ENCODE results near the gene TENM3.

The TENM3 gene

DNA sequence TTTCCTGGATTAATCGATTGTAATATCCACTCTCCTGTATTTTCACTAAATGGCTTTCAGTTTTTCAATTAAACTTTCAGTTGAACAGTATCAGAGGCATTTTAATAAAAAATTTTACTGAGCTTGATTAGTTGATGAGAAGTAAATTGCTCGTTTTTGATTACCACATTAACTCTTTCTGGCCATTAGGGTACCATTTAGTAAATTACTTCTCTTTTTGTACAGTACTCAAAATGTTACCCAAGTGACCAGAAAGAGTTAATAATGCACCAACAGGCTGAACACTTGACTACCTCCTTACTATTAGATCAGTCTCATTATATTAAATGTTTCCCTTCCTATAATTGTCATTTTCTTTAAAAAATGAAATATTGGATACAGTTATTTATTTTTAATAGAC lies 289.2 kb downstream of the TENM3 start:
- DNase-seq, result no peak

DNA sequence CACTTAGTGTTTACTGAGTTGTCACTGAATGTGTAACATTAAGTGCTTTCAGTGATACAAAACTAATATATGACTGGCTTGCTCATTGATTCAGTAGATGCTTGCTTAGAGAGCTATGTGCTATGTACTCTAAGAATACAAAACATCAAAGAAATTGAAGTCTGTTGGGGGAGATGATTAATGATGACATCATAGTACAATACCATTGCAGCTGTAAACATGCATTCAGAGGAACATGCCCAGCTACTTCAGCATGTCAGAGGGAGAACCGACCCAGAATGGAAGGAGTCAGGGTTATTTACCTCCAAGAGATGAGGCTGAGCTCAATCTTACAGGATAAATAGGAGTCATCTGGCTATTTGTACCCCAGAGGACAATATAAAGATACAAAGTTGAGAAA lies 290.8 kb downstream of the TENM3 start:
- peak; percentile 10 for DNase-seq

DNA sequence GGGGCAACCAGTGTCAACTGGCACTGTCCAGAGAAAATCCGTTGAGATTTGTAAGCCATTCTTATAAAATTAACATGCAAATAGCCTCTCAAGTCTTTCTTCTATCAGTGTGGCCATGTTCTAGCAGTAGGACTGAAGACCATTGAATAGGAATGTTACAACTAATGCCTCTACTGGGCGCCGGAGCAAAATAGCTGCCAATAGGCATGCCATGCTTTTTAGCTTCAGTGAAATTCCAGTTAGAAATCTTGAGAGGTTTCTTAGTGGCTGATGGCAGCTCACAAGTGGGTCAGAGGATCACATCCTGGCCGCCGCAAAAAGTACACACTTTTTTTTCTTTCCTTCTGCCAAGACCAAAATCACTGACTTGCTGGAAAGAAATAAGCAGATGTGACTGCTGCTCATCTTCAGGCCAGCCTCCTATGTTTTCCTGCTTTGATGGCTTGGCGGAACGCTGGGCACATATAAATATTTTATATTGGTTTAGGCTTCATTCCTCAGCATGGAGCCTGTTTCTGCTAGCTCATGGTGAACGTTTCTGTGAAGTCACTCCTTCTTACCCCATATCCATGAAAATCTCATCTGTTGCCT lies 293.1 kb downstream of the TENM3 start:
- no peak for DNase-seq

DNA sequence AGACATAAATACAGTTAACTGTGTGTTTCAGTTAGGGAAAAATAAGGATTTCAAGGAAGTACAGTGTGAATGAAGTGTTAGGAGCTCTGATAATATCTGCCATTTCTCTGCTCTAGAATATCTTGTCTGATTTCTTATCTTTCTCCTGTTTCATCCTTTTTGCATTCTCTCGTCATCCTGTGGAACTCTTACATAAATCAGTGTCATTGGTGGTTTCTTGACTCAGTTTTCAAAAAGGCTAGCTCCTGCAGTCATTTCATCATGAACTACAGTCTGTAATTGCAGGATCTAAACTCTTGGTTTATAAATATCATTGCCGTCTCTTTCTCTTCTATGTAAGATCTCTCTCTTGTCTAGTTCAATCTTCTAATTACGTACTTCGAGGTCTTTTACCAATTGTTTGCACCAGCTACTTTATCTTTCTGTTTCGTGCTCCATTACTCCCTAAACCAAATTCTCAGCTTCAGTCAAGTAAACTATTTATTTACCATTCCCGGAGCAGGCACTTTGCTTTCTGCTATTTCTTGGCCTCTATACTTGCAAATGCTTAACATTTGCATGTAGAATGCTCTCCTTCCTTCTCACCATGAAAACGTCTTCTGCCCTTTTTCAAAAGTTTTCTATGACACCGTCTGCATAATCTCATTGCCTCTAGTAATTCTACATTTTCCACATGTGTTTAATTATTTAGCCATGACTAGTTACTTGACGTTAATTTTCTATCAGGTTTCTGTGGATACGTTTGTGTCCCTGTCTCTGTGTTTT lies 294.0 kb downstream of the TENM3 start:
- peak; percentile 16 for DNase-seq

DNA sequence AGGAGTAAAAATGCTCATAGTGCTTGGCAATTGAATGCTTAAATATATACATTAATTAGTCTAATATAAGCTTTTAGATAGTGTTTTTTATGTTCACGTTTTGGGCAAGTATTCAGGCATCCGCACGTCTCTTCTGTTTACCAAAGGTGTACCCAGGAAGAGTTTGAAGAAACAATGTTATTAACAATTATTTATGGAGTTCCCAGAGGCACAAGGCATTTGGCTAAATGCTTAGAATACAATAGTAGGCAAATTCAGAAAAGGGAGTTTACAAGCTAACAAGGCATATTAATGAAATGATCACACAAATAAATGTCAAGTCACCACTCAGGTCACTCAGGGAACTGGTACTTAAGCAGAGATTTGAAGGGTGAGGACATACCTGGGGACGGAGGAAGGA lies 294.8 kb downstream of the TENM3 start:
- no peak for DNase-seq

DNA sequence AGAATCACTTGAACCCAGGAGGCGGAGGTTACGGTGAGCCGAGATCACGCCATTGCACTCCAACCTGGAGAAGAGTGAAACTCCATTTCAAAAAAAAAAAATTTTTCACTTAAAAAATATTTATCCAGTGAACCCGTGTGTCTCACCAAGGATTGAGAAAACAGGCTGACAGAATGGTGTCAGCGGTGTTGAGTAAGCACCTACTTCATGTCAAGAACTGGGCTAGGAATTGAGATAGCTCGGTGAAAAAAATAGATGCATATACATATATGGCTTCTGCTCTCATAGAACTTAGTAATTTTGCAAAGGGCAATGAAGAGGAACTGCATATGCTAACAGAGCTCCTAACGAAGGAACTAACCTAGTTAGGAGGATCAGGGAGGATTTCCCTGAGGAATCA lies 297.3 kb downstream of the TENM3 start:
- DNase-seq, result no peak

DNA sequence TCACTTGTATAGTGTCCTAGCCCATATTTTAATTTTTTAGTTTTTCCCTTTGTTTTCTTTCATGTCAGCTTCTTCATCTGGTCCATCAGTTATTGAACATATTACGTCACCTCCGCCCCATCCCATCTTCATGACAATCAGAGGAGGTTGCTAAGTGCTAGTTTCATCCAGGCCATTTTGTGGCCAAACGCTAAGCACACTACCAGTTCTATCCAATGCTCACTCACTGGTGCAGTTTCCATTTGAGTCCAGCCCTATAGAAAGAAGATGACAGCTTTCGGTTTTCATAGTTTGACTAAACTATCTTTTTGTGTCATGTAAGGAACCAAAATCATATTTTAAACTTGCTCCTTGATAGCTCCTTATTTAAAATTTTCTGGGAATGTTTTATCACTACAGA lies 304.2 kb downstream of the TENM3 start:
- DNase-seq, result no peak

DNA sequence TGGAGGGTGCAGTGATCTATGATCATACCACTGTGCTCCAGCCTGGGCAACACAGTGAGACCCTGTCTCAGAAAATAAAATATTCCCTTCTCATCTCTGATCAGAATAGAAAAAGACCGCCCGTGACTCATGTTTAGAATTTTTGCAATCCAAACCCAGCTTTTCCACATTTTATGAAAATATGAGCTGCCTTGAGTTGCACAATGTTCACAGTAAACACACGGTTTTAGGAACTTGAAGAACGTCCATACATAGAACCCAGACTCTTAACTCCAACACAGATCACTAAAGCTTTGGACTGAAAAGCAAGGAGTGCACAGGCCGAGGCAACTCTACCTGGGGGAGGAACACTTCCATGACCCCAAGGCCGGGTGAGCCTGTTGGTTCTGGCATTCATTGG lies 305.0 kb downstream of the TENM3 start:
- DNase-seq, result no peak

DNA sequence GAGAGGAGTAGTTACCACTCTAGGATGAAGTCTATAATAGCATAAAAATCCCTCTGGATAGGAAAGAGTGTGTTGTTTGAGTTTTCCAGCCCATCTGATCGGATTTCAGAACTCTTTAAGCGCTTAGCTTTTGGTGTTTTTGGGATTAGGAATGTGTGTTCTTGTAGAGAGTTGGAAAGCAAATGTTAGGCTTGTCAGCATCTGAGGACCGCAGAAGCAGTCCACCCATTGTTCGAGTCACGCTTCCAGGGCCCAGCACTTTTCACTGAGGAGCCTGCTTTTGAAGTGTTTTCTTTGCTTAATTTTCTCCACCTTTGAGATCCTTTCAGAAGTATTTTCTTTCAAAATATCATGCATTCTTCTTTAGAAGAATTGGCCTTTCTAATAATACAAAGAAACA lies 306.2 kb downstream of the TENM3 start:
- no peak for DNase-seq

DNA sequence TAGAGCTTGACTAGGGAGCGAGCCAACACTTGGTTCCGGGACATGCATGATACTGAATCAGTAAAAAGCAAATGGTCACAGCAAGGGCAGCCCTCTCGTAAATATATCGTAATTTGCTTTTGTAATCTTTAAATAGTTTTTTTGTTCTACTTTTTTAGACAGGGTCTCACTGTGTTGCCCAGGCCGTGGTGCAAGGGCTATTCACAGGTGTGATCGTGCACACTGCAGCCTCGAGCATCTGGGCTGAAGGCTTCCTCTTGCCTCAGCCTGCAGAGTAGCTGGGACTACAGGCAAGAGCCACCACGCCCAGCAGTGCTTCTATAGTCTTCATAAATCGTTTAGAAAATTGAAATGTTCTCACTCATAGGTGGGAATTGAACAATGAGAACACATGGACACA lies 309.7 kb downstream of the TENM3 start:
- no peak for DNase-seq

DNA sequence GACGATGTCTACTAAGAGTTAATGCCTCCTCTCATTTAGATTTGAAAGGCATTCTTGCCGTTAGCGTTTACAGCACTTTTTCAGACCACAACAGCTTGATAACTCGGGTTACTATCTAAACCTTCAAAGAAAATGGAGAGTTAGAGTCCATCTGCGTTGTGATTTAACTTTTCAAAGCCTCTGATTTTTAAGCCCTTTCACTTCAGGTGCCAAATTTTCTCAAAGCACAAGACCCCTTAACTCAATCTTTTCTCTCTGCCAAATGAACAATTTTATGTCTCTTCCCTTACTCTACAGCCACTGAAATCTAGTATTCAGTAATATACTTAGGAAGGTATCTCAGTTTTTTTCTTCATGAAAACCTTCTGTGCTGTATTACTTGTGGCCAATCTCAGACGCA lies 310.5 kb downstream of the TENM3 start:
- peak; percentile 14 for DNase-seq

DNA sequence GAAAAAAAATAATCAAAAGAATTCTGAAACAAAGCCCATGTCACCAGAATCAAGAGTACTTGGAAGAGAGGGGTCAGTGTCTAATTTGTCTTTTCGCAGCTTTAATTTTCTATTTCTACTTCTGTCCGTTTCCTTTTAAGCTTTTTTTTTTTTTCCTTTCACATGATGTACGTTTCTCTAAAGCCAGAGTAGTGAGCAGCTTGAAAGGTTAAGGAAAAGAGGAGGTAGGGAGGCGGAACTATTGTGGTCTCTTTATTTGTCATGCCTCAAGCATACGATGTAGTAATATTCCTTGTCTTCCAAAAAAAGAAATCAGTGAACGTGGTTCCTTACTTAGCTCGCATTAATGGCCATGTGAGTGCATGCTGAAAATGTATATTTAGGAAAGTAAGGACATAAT lies 311.5 kb downstream of the TENM3 start:
- peak; percentile 68 for DNase-seq

DNA sequence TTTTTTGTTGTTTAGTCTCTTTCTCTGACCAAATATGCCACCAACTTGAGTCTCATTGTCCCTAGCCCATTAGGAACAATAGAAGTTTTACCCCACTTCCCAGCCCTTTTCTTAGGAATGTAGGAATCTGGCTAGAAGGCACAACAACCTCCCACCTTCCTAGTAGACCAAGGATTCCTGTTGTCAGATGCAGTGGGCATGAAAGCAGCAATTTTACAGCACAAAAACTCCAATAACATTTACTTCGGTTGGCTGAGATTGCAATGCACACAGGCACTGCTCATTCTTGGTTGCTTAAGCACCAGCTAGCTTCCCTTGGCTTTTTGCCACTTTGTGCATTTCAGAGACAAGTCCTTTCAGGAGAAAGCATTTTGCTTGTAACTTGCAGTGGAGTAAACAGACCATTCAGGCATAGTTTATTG lies 312.8 kb downstream of the TENM3 start:
- DNase-seq, result peak; percentile 95

DNA sequence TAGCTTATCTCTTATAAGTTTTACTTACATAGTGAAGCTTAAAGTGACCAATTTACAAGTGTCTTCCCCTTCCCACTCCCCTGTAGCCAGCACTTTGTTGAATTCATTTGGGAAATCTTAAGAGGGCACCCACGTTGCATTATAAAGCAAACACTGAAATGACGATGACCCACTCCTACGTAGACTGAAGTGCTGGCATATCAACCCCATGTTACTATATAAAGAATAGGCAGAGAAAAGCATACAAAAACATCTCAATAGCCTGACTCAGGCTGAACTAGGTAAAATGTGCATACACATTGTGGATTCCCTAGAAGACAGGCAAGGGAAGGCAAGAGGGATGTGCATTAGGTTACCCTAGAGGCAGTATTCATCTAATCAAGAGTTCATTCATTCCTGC lies 313.4 kb downstream of the TENM3 start:
- DNase-seq, result no peak

DNA sequence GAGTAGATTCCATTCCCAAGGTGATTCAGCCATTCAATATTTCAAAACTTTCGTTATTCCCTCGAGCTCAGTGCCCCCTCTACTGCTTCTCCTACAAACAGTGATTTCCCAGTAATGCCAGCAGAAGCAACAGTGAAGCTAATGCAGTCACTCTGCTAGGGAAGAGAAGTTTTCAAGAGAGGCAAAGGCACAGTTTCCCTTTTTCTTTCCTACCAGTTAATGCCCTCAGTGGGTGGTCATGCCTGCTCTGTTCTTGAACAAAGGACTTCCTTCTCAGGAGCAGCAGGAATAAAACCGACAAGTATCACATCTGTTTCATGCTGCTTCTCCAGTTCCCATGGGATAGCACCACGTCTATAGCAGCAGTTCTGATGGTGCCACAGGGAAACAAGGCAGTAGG lies 317.2 kb downstream of the TENM3 start:
- DNase-seq, result peak; percentile 64

DNA sequence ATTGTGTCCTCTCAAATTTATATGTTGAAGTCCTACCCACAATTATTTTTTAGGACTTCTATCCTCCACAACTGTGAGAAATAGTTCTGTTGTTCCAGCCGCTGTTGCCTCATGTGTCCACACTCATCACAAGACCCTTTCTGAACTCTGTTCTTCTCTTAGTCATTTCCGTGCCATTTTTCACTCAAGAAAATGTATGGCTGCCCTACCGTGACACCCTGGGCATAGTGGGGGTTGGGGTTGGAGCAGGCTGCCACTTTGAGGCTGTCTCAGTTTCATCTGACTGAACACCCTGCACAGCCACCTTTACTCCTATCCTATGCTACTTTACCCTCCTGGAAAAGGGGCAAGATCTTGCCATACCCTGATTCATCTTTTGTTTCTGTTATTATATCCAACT lies 319.1 kb downstream of the TENM3 start:
- DNase-seq, result peak; percentile 5

DNA sequence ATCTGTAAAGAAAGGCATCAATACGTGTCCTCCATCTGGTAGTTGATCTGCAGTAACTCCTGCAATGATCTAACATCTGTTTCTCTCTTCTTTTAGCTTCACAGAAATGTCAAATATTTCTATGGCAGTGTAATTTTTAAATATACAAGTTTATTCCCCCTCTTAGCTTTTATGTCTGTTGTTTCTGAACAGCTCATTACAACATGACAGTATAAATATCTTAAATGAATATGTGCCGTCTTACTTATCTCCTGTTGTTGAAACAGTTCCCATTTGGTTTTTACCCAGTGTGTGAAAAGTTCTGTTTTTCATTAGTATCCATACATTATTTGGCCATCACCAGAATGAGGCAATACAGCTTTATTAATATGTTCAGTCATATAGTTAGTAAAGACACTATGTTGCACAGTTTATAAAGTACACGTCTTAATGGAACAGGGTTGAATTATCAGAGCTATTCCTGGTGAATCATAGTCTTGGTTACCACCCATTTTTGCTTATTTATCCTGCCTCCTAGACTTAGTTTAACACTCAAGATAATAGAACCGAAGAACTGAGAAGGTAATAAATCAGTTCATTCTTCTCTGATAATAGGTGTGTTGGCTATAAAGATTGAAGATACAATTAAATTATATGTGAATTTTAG lies 321.6 kb downstream of the TENM3 start:
- DNase-seq, result no peak

DNA sequence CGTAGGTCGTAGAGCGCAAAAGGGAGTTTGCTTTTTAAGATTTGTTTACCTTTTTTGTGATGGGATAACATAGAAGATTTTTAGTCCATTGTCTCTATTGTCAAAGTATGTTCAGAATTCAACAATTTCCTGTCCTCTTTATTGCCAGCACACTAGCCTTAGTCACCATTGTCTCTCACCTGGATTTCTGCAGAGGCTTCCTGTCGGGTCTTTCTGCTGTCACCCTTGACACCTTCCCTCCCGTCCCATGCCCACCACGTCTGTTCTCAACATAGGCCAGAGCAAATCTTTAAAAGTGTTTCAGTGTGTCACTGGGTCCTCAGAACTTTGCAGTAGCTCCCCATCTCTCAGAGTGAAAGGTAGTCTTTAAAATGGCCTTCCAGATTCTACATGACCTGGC lies 323.9 kb downstream of the TENM3 start:
- DNase-seq, result no peak

DNA sequence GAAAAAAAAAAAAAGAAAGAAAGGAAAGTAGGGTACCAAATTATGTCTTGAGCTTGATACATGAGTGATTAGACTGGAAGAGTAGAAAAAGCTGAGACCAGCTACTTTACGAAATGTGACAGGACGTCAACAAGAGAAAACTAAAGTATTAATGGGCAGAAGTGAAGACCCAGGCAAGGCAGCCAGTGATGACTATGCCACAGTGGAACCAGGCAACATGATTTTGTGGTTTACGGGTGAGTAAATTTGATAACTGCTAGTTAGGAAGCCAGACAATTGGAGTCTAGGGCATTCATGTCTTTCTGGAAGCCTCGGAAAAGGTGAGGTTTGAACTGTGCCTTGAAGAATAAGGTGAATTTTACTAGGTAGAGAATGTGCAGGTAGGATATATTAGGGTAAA lies 326.4 kb downstream of the TENM3 start:
- peak; percentile 47 for DNase-seq

DNA sequence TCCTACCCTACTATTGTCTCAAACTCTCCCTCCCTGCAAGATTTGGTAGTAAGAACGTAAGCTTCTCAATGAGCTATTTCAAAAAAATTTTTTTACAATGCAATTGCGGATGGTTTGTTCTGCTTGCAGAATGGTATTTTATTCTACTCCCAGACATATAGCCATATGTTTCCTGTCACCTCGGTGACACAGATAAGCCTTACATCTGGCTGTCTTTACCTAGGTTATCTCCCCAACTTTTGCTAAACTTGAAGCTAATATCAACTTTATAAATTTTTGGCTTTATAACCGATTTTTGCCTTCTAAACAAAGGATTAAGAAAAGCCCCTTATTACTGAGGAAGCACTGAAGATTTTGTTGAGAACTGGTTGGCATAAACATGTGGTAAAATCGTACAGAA lies 331.5 kb downstream of the TENM3 start:
- DNase-seq, result no peak

DNA sequence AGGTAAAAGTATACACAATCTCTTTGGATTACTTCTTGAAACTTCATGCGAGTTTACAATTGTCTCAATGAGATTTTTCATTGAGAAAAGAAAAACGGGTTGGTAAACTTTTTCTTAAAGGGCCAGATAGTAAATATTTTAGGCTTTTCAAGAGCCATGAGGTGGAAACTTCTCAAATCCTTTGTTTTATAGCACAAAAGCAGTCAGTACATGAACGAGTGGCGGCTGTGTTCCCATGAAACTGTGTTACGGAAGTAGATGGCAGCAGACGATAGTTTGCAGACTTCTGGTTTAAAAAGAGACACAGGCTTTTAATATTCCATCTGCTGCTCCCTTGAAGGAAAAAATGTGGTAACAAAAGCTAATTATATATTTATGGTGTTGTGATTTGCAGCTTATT lies 332.0 kb downstream of the TENM3 start:
- no peak for DNase-seq

DNA sequence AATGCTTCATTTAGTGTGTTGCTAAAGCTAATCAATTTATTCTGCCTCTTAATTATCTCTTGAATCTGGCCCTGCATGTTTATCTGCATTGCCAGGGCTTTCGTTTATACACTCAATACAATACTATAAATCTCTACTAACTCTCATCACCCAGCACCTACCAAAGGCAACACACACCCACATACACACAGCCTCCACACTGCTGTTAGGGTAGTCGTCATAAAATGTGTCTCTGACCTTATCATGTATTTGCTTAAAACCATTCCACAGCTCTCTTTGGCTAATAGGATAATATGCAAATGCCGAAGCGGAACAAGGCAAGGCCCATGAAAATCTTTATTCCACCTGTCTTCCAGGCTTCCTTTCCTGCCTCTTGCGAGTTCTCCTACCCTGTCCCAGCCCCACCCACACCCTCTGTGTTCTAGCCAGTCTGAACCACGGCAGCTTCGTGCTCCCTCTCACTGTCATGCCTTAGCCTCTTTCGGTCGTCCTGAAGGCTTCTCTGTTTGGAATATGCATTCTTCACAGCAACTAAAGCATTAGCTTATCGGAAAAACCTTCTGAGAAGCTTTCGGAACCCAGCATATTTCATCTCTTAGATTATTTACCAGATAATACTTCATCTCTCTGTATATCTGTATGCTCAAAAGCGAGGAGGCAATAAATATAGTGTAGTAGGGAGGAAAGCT lies 333.5 kb downstream of the TENM3 start:
- no peak for DNase-seq

DNA sequence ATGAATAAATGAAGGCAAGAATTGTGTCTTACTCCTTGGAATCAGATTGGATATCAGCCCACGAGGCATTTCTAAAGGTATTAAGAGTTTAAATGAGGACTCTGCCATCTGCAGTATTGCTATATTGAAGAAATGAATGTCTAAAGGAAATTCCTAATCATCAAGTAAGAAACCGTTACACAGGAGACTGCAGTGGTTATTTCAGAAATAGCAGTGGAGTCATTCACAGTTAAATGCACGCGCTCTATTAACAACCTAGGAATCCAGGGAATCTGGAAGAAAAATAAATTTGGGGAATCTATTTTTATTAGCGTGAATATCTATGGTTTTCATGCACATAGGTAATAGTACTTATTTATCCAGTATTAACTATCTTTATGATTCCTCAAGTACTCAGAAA lies 334.2 kb downstream of the TENM3 start:
- peak; percentile 16 for DNase-seq

DNA sequence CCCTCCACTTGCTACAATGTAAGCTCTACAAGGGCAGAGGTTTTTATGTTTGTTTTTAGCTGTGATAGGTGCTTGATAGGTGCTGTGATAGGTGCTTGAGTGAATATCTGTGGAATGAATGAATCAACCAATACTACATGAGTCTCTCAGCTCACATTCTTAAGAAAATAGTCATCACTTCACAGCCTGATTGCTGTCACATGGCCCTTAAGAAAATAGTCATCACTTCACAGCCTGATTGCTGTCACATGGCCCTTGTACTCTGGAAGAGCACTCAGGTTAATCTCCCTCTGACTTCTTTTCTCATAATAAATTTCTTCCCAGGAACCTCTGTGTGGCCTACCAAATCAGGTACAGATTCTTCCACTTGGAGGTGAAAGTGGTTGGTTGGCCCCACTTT lies 335.2 kb downstream of the TENM3 start:
- DNase-seq, result peak; percentile 59
